Epithelial cell of esophagus (primary cell): Measurements from ENCODE around the gene ZNF428.

Experiments used
- DNase-seq: peaks from one replicate; pipeline ENCODE4 v3.0.0; 2010; ENCODE audit warnings: low read depth
- H3K4me3 ChIP-seq: 2 replicates; pipeline ENCODE4 v1.5.1; 2011; ENCODE audit warnings: mild to moderate bottlenecking, low read length, control low read depth
- CTCF ChIP-seq: IDR thresholded peaks from 2 replicates; pipeline ENCODE4 v1.5.1; 2011; ENCODE audit warnings: low read depth, mild to moderate bottlenecking, low read length, control low read depth, inconsistent platforms; ENCODE audit not compliant: insufficient read depth; ENCODE audit errors: missing control alignments

ZNF428 gene

GRCh38 chr19:43662487-43662886 lies 43.1 kb upstream of the ZNF428 start:
- H3K4me3 ChIP-seq, result no peak overlapping the region
- no peak for DNase-seq
- peak; percentile 47 for TF ChIP-seq CTCF

- no peak overlapping the region for H3K4me3 ChIP-seq
- no peak for TF ChIP-seq CTCF
- no peak for DNase-seq
Measured at GRCh38 chr19:43660971-43661360, 41.5 kb upstream of the ZNF428 start.

- TF ChIP-seq CTCF, result no peak
- no peak for DNase-seq
- no peak overlapping the region for H3K4me3 ChIP-seq
Measured at GRCh38 chr19:43660301-43660970, 41.0 kb upstream of the ZNF428 start.

- no peak for DNase-seq
- no peak for TF ChIP-seq CTCF
- H3K4me3 ChIP-seq, result no peak overlapping the region
Measured at GRCh38 chr19:43658494-43658893, 39.1 kb upstream of the ZNF428 start.

- H3K4me3 ChIP-seq, result no peak overlapping the region
- DNase-seq, result no peak
- TF ChIP-seq CTCF, result no peak
Measured at GRCh38 chr19:43658001-43658400, 38.6 kb upstream of the ZNF428 start.

- no peak overlapping the region for H3K4me3 ChIP-seq
- no peak for DNase-seq
- no peak for TF ChIP-seq CTCF
Measured at GRCh38 chr19:43656436-43656835, 37.0 kb upstream of the ZNF428 start.

GRCh38 chr19:43652546-43652874 lies 33.1 kb upstream of the ZNF428 start:
- H3K4me3 ChIP-seq, result no peak overlapping the region
- DNase-seq, result no peak
- no peak for TF ChIP-seq CTCF
